Heart right ventricle (tissue), 16 donors: ENCODE measurements around the gene PID1. TPM values are rescaled to one million over a fixed set of nuclear protein-coding genes. Genes with fewer than 3 reads are reported as not detected.

Experiments used
- ATAC-seq, 8 donors: fragments of 200-7000 bp; cut with Tn5 transposase; one replicate each; pipeline ENCODE4 v1.9.1; 2020; ENCODE audit warnings: mild to moderate bottlenecking in 8 of 8, moderate library complexity in 8 of 8, moderate number of reproducible peaks in 1 of 8
- DNase-seq, 2 donors: peaks; one replicate each; pipeline ENCODE4 v3.0.0-alpha.2; 2020
- H3K27ac ChIP-seq, 10 donors: fragments of 200-600 bp; sonication (generic) in 2 of 10; one replicate each; pipeline versions ENCODE4 v1.5.0 to v1.8.0; 2020 to 2022; ENCODE audit warnings: mild to moderate bottlenecking in 3 of 10
- H3K27me3 ChIP-seq, 7 donors: fragments of 200-600 bp; one replicate each; pipeline ENCODE4 v1.8.0; 2021 to 2022; ENCODE audit warnings: mild to moderate bottlenecking in 2 of 7
- H3K36me3 ChIP-seq, 9 donors: fragments of 200-600 bp; sonication (generic) in 1 of 9; one replicate each; pipeline versions ENCODE4 v1.5.0 to v1.8.0; 2020 to 2022; ENCODE audit warnings: mild to moderate bottlenecking in 2 of 9
- H3K4me1 ChIP-seq, 9 donors: fragments of 200-600 bp; sonication (generic) in 1 of 9; one replicate each; pipeline versions ENCODE4 v1.5.0 to v1.8.0; 2020 to 2022; ENCODE audit warnings: mild to moderate bottlenecking in 4 of 9
- H3K4me3 ChIP-seq, 10 donors: fragments of 200-600 bp; sonication (generic) in 2 of 10; one replicate each; pipeline versions ENCODE4 v1.5.0 to v1.8.0; 2020 to 2022; ENCODE audit warnings: mild to moderate bottlenecking in 7 of 10, moderate library complexity in 2 of 10
- H3K9me3 ChIP-seq, 11 donors: fragments of 200-600 bp in 10 of 11; sonication (generic) in 2 of 11; one replicate each; pipeline versions ENCODE4 v1.5.0 to v1.8.0; 2013 to 2022; ENCODE audit warnings: mild to moderate bottlenecking in 2 of 11, control low read depth in 1 of 11, moderate library complexity in 1 of 11
- WGBS, 2 donors: extraction: QIAGEN DNeasy Blood & Tissue Kit; methylation state at CpG; one replicate each; pipeline ENCODE4 v1.1.7; 2013; ENCODE audit warnings: inconsistent platforms in 1 of 2; 5-methylcytosine and 5-hydroxymethylcytosine counted together
- intact Hi-C, 10 donors: fragments of 100-400 bp; cut with DNase I; formaldehyde crosslinking; loops; one replicate each; pipeline versions ENCODE4 v1.11.1 to v1.14.2; 2022
- polyA plus RNA-seq, 2 donors: library from polyadenylated mRNA; stranded (reverse); fragments of 200-250 nt; gene quantifications; one replicate each; pipeline ENCODE4 v1.2.3, GENCODE V29; 2013
- total RNA-seq, 10 donors: library from RNA; stranded (reverse); fragmentation: NEBNext Ultra II Directional in 3 of 10; extraction: Animal tissue kit (Norgen Biotek cat#: 25700) in 3 of 10; gene quantifications; one replicate each; pipeline versions ENCODE4 v1.2.1 to v1.2.4, GENCODE V29; 2021 to 2023
- TF ChIP-seq, protein P1 (sequence below), 9 donors: fragments of 200-600 bp; sonication (generic) in 2 of 9; IDR thresholded peaks; one replicate each; pipeline versions ENCODE4 v1.5.0 to v1.8.0; 2021 to 2022; ENCODE audit warnings: antibody characterized with exemption in 9 of 9, mild to moderate bottlenecking in 5 of 9, moderate library complexity in 1 of 9
- donor health status: Arrhythmogenic right ventricular cardiomyopathy.
- donor health status: ischemic (EF 13 %, LVEDD 7.1; RV severe dilation, severe dysfunction).
- donor health status: healthy with polysubstance abuse.
- donor health status: DM: no; HTN: yes; CAD: no.
- donor health status: DM: no; HTN: no; CAD: no.
- donor health status: ischemic (EF 25% LVEDD 6.9; RV normal size, moderate dysfunction).
- donor health status: ischemic (EF 25% LVEDD 5.7; RV mildly dilated, moderate dysfunction).
- donor health status: healthy.
- donor health status: DM: yes; HTN: yes; CAD: no.
- donor health status: Ischemic cardiomyopathy.
- donor health status: ischemic (EF 35%, LVEDD 5.7; RV mildly dilated, moderate dysfunction).
- donor health status: nonischemic (EF 11% LVEDD 7.7; RV severe dilation, severe dysfunction).
- donor health status: DM: yes; HTN: yes; CAD: no.
- donor health status: PGD.
- donor health status: ischemic (EF 29% LVEDD 5.4; RV normal size, mild dysfunction).
- donor health status: nonischemic (EF 23%, LVEDD 6.1; RV moderate dilation, normal function).

PID1 gene
- total and polyA plus RNA-seq, 12 donors = 3.6 to 12.0 (median 6.1) TPM

DNA sequence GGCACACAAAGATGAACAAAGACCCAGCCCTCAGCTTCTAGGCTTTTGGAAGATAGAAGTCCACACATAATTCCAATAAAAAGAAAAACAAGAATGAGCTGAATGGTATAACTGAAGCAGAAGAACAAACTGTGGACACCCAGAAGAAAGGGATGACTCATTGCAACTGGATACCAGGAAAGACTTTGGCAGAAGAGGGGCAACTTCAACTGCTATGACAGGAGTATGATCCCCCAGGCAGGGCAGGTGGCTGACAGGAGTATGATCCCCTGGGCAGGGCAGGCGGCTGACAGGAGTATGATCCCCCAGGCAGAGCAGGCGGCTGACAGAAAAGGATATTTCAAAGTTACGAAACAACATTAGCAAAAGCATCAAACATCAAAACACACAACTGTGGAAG is 21.6 kb downstream of the PID1 start:
- no peaks in the 10 kb centered on the region for H3K36me3 ChIP-seq
- TF ChIP-seq, protein P1, sequence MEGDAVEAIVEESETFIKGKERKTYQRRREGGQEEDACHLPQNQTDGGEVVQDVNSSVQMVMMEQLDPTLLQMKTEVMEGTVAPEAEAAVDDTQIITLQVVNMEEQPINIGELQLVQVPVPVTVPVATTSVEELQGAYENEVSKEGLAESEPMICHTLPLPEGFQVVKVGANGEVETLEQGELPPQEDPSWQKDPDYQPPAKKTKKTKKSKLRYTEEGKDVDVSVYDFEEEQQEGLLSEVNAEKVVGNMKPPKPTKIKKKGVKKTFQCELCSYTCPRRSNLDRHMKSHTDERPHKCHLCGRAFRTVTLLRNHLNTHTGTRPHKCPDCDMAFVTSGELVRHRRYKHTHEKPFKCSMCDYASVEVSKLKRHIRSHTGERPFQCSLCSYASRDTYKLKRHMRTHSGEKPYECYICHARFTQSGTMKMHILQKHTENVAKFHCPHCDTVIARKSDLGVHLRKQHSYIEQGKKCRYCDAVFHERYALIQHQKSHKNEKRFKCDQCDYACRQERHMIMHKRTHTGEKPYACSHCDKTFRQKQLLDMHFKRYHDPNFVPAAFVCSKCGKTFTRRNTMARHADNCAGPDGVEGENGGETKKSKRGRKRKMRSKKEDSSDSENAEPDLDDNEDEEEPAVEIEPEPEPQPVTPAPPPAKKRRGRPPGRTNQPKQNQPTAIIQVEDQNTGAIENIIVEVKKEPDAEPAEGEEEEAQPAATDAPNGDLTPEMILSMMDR (IDR thresholded peaks at IDR 0.05) = no peak
- DNase-seq (no peak), ATAC-seq (no peak)
- intact Hi-C loops = no loop called here
- H3K27ac ChIP-seq = no peak overlapping the region
- no peak overlapping the region for H3K4me3 ChIP-seq
- no peaks in the 10 kb centered on the region for H3K9me3 ChIP-seq
- H3K27me3 ChIP-seq = no peaks in the 10 kb centered on the region
- 90 to 93% methylated on average over 3 of the region's 3 CpGs for WGBS, 2 donors
- peaks cover 0 to 34% (median 4%) of the 10 kb centered on the region in 9 donors for H3K4me1 ChIP-seq

DNA sequence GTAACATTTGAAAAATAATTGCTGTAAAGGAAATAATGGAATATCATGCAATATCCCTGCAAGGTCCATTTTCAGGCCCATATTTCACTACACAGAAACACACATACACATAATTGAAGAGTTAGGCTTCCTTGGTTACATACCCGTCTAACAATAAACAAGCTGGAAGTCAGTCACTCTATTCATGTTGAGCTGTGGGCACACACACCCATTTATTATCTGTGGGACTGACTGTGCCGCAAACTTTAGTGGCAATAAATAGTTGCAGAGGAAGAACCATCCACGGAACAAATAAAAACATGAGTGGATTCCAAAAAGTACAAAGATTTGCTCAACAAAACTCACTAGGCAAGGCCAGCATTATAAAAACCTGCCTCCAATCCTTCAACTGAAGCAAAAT is 24.8 kb downstream of the PID1 start:
- Histone ChIP-seq H3K4me1 (peaks cover 0 to 34% (median 3%) of the 10 kb centered on the region in 9 donors), H3K27ac (no peak overlapping the region), H3K36me3 (no peaks in the 10 kb centered on the region), H3K4me3 (no peak overlapping the region), H3K27me3 (no peaks in the 10 kb centered on the region), H3K9me3 (peaks cover 0 to 22% (median 4%) of the 10 kb centered on the region in 11 donors)
- ATAC-seq (no peak), DNase-seq (no peak)
- 79 to 96% methylated on average over 3 of the region's 3 CpGs for WGBS, 2 donors
- intact Hi-C loops = no loop called here
- TF ChIP-seq, protein P1 (IDR thresholded peaks at IDR 0.05) = no peak

DNA sequence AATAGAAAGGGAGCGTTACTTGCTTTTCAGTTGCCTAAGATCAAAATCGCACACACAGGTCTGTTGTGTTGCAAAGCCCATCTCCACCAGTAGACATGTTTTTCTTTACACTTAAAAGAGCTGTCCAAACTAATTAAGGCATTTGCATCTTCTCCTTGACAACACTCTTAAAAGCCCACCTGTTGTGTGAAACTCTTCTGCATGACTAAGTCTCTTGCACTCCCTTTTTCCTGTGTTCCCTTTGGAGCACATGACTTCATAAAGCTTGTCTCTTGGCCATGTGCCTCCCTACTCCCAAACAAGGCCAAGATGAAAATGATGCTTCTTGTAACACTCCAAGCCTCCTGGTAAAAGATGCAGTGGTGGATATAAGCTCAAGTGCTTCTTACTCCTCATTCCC is 26.1 kb downstream of the PID1 start:
- Histone ChIP-seq H3K27ac (peak overlapping the region in 2 of 10 donors; percentile 35), H3K4me3 (no peak overlapping the region), H3K36me3 (no peaks in the 10 kb centered on the region), H3K4me1 (peaks cover 0 to 31% (median 3%) of the 10 kb centered on the region in 9 donors), H3K9me3 (peaks cover 0 to 36% (median 16%) of the 10 kb centered on the region in 11 donors), H3K27me3 (no peaks in the 10 kb centered on the region)
- TF ChIP-seq, protein P1 (IDR thresholded peaks at IDR 0.05) = no peak
- no peak for DNase-seq
- 84% methylated on average over 2 of the region's 2 CpGs for WGBS, 2 donors
- ATAC-seq = peak in 3 of 8 donors; percentile 22 to 62 (median 41)
- intact Hi-C loops = no loop called here

DNA sequence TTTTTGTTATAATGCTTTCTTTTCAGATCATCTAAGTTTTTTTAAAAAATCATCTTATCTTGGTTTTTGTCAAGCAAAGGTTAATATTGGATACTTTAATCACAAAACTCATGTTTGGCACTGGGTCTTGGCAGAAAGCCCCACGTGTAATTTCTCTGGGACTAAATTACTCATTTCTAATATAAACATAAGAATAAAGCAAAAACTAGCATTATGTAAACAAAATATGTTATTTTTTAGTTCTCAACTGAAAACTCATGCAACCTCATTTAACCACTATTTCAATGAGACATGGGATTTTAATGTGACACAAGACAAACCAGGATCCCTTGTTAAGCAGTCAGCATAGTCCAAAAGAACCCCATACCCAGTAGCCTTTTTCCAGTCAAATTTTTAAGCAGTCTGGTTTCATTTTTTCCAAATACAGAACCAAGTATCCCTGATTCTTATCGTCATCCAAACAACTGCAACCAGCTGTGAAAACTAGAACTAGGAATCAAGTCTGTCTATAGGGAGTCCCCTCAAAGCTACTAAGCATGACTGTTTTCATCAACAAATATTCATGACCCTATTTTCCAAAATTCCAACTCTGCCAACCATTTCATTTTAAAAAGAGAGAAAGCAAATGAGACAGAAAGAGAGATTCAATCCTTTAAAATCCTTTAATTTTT is 27.1 kb downstream of the PID1 start:
- H3K4me1 ChIP-seq = peaks cover 0 to 31% (median 3%) of the 10 kb centered on the region in 9 donors
- H3K27ac ChIP-seq = peak overlapping the region in 4 of 10 donors; percentile 16 to 49 (median 35)
- DNase-seq (no peak), ATAC-seq (peak in 6 of 8 donors; percentile 51 to 86 (median 72))
- H3K27me3 ChIP-seq = no peaks in the 10 kb centered on the region
- intact Hi-C loops = no loop called here
- no peaks in the 10 kb centered on the region for H3K36me3 ChIP-seq
- H3K4me3 ChIP-seq = no peak overlapping the region
- TF ChIP-seq, protein P1 (IDR thresholded peaks at IDR 0.05) = no peak
- peaks cover 0 to 44% (median 16%) of the 10 kb centered on the region in 11 donors for H3K9me3 ChIP-seq
- WGBS, 2 donors = 35 to 46% methylated on average over 2 of the region's 2 CpGs
